HL-60/S4 treated with phorbol 12-myristate 13-acetate at 8.2 ng/mL for 4 days and 3 days (cell line): ENCODE data around the gene CCDC88C.
"Not testable (repeated sequence)": the region's sequence is repeated elsewhere in the genome, so short reads cannot be mapped to it uniquely, and the experiment has no call there.

Experiments used
- in situ Hi-C: fragments of 300-500 bp; cut with MboI; formaldehyde crosslinking; loops from 2 replicates; pipeline ENCODE4 v1.15.0; 2022; ENCODE audit warnings: low sequenced_read_pairs

CCDC88C gene

DNA sequence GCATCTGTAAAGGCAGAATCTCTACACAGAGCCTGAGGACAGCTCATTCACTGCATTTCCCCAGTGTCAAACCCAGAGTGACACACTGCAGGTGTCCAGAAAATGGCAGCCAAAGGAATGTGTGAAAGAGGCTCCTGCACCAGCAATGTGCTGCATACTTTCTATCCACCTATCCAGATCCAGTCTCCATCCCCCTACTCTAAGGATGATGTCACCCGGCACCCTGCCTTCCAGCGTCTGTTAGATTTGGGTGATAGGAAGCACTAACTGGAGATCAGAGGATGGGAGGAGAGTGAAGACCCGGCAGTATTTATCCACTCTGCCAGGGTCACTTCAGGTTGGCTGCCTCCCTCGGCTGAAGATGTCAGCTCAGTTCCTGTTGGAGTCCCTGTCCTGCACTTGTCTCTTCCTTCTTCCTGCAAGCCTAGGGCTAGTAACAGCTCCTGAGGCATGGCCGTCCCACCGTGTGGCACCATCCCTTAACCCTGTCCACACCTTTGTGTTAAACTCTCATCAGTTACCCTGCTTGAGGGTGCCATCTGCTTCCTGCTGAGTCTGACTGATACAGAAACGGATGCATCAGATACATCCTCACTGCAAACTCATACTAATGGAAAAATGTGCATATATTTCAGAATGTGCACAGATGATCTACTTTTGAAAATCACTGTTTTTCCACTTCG is 160.2 kb downstream of the CCDC88C start:
- in situ Hi-C loops, result no loop called here

DNA sequence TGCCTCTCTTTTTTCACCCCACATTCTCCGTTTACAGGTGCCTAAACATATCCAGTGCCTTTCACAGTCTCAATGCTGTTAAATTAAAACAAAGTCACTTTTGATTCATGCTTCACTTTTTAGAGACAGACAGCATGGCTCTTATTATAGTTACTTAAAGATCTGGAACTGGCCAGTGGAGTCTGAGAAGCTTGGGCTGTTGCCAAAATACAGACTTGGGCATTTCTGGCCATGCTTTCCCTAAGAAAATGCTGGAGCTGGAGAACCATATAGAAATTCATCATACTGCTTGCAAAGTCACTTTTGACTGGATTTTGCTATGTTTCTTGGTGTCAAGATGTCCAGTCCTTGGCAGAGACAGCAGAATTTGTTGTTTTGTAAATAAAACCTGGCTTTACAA is 161.0 kb downstream of the CCDC88C start:
- in situ Hi-C loops, result no loop called here

DNA sequence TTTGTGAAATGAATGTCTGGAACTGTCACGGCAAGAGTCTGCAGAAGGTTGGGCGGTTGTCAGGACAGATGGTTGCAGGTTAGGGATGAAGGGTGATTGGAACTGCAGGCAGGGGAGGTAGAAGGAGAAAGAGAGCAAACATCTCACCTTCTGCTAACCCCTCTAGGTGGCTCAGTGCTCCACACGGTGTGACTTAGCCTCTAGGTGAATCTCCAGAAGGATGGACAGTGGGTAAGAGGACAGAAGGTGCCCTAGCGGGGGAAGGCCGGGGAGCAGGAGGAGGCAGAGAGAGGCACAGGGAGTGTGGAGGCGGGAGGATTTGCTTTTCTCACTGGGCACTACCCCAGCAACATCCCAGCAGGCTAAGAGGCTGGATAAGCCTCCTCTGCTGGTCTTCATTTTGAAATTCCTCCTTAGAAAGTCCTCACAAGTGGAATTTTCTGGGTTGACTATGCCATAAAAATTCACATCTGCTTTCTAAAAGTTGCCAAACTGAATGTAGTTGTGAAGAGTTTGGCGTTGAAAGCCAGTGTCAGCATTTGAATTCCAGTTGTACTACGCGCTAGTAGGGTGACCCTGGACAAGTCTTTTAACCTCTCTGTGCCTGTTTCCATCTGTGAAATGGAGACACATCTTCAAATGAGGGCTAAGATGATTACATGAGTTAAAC is 162.5 kb downstream of the CCDC88C start:
- in situ Hi-C loops, result no loop called here

DNA sequence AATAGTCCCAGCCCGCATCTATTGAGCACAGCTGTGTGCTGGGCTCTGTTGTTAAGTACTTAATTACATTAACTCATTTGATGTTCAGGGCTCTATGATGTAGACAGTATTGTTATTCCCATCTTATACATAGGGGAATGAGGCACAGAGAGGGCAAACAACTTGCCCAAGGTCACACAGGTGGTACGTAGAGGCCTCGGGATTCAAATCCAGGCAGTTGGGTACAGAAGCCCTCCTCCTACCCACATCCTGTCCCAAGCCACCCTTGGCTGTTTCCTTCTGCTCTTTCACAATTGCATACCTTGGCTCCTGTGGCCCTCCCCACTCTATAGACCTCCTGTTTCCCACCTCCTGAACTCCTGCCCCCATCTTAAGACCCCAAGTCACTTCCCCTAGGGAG is 163.2 kb downstream of the CCDC88C start:
- in situ Hi-C loops, result no loop called here

DNA sequence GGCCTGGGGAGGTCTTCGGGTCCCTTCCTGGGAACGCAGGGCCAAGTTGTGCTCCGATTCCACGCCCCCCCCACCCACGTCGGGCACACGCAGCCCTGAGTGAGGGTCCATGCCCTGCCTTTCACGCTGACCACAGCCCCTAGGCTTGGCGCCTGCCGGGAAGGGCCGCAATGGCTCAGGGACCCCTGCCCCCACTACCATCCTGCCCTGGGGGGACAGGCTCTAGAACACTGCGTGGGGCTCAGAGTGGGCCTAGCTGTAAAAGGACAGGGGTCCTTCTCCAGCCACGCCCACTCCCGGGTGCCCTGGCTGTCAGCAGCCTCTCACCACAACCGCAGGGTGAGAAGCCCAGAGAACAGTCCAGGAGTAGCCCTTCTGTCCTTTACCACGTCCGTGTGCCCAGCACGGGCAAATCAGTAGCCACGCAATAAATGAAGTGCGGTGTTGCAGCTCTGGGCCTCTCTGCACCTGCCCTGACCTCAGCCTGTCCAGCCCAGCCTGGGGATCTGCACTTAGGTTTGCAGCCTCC is 163.8 kb downstream of the CCDC88C start:
- in situ Hi-C loops, result no loop called here

DNA sequence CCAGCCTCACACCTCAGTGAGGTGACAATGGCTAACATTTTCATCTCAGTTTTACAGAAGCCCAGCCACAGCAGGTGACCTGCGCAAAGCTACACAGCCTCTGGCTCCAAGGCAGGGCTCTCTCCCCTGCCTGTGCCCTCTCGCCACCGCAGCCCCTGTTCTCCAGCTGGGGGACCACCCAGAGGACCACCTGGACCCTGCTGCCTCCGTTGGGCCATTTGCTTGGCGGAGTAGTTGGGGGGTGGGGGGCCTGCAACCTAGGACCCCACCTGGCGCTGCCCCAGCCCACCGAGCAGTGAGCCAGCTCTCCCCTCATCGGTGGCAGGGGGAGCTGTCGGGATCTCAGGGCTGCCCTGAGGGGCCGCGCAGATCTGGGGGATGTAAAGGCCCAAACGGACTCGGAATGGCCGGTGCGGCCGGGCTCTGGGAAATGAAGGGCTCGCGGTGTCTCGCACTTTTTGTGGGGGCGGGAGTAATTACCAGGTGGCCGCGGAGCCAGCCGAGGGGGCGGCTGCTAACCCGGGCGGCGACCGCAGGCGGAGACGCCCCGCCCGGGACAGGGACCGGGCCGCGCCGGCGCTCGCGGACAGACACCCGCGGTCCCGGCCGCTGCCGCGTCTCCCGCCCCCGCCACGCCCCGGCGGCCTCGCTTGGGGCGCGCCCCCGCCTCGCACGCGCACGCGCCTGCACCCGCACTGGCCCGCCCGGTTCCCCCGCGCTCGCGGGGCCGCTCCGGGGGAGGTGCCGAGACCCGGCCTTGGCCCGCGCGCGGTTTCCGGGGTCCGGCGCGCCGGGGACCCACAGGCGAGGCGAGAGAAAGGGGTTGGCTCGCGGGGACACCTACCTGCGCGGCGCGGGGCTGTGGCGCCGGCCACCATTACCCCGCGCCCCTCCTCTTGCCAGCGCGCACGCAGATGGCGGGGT is 164.5 kb downstream of the CCDC88C start:
- in situ Hi-C loops, result no loop called here

DNA sequence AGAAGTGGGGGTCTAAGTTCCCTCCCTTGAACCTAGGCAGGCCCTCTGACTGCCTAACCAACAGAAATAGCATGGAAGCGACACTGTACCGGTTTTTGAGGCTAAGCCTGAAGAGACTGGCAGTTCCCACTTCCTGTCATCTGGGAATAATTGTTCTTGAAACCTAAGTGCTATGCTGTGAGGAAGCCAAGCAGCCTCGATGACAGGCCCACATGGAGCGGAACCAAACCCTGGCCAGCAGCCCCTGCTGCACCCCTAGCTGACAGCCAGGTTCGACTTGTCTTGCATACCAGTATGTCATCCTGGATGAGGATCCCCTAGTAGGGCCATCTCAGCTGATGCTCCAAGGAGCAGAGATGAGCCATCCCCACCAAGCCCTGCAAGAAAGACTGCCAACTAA is 166.7 kb downstream of the CCDC88C start:
- in situ Hi-C loops, result no loop called here

DNA sequence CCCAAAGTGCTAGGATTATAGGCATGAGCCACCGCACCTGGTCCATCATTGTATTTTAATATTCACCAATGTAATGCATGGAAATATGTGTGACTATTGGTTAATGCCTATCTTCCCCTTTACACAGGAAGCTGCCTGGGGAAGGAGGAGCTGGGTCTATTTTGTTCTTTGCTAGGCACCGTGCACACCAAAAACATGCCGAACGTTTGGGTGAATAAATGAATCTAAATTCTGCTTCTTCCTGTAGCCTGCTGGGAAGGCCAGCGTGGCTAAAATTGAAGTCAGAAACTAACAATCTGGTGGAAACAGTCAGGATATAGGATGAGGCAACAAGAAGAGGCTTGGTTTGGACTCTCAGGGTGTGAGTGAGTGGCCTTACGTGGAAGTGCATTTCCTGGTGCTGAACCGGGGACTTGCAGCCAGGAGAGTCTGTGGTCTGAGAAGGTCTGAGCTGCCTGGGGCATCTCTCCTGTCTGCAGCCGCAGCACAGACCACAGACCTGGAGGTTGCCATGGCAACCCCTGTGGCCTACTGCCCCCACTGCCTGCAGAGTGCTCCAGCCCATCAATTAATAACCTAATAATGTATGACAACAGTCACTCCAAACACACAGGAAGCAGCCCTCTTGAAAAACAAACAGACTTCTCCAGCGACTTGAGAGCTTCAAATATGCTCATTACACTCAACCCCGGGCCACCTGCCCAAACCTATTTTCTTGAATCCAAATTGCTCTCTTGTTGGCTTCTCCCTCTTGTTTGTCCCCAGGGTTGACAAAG is 167.6 kb downstream of the CCDC88C start:
- in situ Hi-C loops, result no loop called here

DNA sequence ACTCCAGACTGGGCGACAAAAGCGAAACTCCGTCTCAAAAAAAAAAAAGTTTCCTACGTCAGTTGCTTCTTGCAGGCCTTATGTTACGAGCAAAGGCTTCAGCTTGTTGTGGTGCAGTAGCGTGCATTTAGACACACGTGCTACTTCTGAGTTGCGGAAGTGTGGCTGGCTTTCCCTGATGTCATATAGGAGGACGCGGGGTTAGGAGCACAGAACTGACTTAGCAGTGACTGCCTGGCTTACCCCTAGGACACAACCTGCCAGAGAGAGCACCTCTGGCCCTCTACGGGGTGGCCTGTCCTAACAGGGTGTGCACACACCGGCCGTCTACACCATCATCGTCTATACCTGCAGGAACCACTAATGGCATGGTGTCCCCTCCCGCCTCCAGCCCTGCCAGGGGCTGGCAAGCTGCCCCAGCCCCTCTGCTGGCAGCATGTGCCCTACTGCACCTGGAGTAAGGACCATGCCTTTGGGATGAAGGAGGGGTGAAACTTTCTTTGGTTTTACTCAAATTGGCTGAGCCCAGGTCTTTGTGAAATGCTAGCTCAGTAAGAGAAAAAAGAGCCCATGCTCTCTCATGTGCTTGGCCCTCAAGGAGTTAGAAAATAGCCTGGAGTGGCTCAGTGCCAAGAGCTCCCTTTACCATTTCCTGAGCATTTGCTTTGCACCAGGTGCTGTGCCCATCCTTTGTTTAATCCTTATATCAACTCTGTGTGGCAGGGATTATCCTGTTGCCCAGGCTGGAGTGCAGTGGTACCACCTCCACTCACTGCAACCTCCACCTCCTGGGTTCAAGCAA is 171.4 kb downstream of the CCDC88C start:
- in situ Hi-C loops, result no loop called here

DNA sequence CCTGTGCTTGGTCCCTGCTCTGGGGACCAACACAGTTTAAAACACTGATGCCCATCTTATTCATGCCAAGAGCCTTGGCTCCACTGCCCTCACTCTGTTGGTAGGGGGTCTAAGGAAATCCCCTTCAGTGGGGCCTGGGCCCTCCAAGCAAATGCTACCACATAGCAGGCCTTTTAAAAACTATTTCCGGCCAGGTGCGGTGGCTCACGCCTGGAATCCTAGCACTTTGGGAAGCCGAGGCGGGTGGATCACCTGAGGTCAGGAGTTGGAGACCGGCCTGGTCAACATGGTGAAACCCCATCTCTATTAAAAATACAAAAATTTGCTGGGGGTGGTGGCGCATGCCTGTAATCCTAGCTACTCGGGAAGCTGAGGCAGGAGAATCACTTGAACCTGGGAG is 172.0 kb downstream of the CCDC88C start:
- in situ Hi-C loops, result not testable (repeated sequence)

DNA sequence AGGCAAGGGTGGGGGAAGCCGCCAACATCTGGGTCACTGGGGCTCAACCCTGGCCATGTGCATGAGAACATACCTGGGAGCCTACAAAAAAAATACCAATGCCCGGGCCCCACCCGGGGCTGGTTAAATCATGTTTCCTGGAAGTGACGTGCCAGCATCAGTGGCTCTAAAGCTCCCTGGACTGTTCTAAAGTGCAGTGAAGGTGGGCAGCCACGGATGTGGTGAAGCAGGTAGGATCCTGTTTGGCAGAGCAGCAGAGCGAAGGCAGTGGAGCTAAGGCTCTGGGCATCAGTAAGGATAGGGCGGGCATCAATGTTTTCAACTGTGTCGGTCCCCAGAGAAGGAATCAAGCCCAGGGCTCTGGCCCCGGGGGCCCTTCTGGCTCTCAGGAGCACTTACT is 172.6 kb downstream of the CCDC88C start:
- in situ Hi-C loops, result no loop called here

DNA sequence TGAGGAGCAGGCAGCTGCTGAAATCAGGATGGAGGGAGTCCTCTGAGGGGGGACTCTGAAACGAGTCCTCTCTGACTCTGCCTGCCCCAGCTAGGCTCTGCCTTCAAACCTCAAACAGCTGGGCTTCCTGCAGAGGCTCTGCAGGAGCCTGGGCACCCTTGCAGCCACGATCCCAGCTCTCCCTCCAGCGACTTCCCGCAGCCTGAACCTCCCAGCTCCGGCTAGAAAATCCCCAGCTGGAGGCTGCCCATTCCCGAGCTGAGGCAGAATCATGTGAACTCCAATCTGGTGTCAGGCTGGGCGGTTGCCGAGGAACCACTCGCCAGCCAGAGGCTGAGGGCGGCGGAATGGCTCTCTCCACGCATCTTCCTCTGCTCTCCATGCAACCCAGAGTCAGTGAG is 173.1 kb downstream of the CCDC88C start, which contains the start of gene GPR68:
GPR68 (minus strand) TSS at position 204 of the 401 bp plus-strand sequence. CDS start 9,654 bp downstream, outside the sequence.
- in situ Hi-C loops, result no loop called here

DNA sequence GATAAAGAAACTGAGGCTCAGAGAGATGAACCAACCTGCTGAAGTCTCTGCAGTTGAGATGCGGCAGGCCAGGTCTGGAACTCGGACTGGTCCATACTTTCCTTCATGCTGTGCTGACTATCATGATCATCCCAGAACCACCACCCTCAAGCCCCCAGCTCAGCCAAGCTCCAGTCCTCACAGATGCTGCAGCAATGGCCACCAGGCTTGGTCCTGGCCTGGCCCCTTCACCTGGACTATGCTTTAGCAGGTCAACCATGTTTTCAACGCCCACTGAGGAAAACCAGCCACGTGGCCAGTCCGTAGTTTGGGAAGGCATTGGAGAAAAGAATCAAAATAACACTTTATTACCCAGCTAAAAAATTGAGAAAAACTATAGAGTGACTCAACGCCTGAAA is 174.5 kb downstream of the CCDC88C start:
- in situ Hi-C loops, result no loop called here

DNA sequence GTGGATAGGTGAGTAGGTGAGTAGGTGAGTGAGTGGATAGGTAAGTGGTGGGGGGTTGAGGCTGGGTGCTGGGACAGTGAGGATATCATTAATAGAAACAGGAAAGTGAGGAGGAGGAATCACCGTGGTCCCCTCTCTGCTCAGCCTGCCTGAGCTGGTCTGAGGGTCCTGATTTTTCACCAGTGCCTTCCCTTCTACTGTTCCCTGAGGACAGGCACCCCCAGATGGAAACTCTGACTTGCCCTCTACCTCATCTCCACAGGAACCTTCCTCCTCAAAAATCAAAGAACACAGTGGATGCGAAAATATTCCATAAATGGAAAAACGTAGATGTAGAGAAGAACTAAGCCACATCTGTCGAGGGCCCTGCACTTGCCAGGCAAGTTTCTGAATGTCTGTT is 175.0 kb downstream of the CCDC88C start:
- in situ Hi-C loops, result no loop called here

DNA sequence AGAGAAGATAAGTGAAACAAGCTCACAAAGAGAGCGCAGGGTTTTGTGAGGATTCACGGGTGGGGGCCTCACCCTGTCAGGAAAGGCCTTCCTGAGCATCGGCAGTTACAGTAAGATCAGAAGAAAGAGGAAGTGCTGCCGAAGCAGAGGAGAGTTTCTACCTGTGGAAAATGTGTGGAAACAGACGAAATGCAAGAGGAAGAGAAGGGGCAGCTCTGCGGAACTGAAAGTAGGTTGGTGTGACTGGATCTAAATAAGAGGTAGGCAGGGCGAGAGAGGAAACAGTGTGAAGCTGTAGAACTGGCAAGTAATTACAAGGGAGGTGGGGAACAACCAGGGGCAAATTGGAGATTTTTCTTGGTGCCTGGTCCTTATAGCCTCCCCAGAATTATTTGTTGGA is 175.8 kb downstream of the CCDC88C start:
- in situ Hi-C loops, result no loop called here

DNA sequence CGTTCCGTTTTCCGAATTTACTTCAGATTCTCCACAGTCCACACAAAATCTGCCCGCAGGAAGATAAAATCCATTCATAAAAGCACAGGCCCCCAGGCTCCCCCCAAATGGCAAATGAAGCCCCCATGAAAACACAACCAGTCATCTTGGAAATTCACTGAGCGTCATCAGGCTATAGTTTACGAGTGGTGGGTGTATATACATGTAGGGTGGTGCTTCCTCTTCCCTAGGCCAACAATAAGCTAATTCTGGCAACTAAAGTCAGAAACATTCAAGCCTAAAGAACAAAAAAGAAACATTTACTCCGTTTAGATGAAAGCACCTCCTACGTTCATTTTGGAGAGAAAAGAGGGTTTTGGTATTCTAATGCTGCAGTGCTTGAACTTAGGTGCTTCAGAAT is 179.0 kb downstream of the CCDC88C start:
- in situ Hi-C loops, result no loop called here

DNA sequence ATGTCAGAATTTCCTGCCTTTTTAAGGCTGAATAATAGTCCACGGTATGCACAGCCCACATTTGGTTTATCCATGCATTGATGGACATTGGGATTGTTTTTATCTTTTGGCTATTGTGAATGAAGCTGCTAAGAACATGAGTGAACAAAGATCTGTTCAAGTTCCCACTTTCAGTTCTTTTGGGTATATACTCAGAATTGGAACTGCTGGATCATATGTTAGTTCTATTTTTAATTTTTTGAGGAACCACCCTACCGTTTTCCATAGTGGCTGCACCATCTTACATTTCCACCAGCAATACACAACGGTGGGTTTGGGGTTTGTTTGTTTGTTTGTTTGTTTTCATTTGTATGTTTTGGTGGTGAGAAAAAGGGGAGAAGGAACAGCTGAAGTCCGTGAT is 179.5 kb downstream of the CCDC88C start:
- in situ Hi-C loops, result no loop called here

DNA sequence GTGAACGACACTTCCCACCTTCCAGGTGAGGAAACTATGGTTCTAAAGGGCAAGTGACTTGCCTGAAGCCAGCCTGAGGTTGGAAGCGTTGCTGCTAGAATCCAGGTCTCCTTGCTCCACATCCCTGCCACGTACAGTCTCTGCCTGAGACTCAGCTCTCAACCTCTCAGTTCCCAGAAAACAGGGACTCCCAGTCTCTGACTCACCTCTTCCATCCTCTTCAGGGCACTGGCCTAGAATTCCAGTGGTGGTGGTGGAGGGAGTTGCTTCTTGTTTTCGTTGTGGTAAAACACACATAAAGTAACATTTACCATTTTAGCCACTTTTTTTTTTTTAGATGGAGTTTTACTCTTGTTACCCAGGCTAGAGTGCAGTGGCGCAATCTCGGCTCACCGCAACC is 180.4 kb downstream of the CCDC88C start:
- in situ Hi-C loops, result no loop called here

DNA sequence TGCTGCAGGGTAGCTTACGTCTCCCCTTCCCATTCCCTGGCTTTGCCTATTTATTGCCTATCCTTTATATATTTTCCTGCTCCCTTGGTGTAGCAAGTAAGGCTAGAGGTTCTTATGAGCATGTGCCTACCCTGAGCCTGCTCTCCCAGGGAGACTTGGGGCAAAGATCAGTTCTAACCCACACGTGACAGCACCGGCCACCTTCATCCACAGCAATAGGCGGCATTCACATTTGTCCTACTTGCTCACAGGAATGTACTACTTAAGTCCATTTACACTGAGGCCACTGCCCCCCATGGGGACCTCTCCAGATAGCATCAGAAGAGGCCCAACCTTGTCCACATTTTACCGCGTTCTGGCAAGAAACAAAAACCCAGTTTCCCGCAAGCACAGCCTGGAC is 181.8 kb downstream of the CCDC88C start:
- in situ Hi-C loops, result no loop called here

DNA sequence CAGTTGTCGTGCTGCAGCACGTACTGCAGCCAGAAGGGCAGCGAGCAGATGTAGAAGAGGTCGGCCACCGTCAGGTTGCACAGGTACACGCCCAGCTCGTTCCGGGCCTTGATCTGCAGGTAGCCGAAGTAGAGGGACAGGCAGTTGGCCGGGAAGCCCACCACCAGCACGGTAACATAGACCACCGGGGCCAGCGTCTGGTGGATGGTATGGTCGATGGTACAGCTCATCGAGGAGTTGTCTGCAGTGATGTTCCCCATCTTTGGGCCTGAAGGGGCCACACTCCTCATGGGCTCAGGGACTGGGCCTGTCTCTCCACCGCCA is 182.9 kb downstream of the CCDC88C start:
- in situ Hi-C loops, result no loop called here
